Heart left ventricle (tissue), 16 donors: Measurements from ENCODE around the gene DNM2. TPM values are rescaled to one million over a fixed set of nuclear protein-coding genes. Genes with fewer than 3 reads are reported as not detected.
A peak's percentile ranks its signal among the peaks of the same experiment; 100 is the strongest.

Experiments used
- ATAC-seq, 4 donors: fragments of 200-7000 bp; cut with Tn5 transposase; one replicate each; pipeline ENCODE4 v1.9.1; 2020 to 2022; ENCODE audit warnings: moderate library complexity in 4 of 4, mild to moderate bottlenecking in 3 of 4, moderate number of reproducible peaks in 1 of 4
- DNase-seq, 5 donors: peaks; one replicate each; pipeline ENCODE4 v3.0.0-alpha.2; 2020
- H3K27ac ChIP-seq, 12 donors: fragments of 200-600 bp; sonication (generic) in 4 of 12; one replicate each; pipeline versions ENCODE4 v1.5.0 to v1.8.0; 2016 to 2022; ENCODE audit warnings: mild to moderate bottlenecking in 2 of 12
- H3K27me3 ChIP-seq, 9 donors: fragments of 200-600 bp; sonication (generic) in 2 of 9; one replicate each; pipeline versions ENCODE4 v1.5.1 to v1.8.0; 2016 to 2022; ENCODE audit warnings: mild to moderate bottlenecking in 3 of 9
- H3K36me3 ChIP-seq, 9 donors: fragments of 200-600 bp; sonication (generic) in 2 of 9; one replicate each; pipeline versions ENCODE4 v1.5.0 to v1.8.0; 2018 to 2022; ENCODE audit warnings: mild to moderate bottlenecking in 2 of 9
- H3K4me1 ChIP-seq, 12 donors: fragments of 200-600 bp; sonication (generic) in 4 of 12; one replicate each; pipeline versions ENCODE4 v1.5.0 to v1.8.0; 2016 to 2022; ENCODE audit warnings: mild to moderate bottlenecking in 3 of 12
- H3K4me3 ChIP-seq, 12 donors: fragments of 200-600 bp; sonication (generic) in 4 of 12; one replicate each; pipeline versions ENCODE4 v1.5.0 to v1.8.0; 2017 to 2022; ENCODE audit warnings: mild to moderate bottlenecking in 9 of 12, moderate library complexity in 4 of 12
- H3K9me3 ChIP-seq, 12 donors: fragments of 200-600 bp; sonication (generic) in 4 of 12; one replicate each; pipeline versions ENCODE4 v1.5.0 to v1.8.0; 2016 to 2022; ENCODE audit warnings: mild to moderate bottlenecking in 1 of 12
- POLR2A ChIP-seq, 2 donors: fragments of 450-650 bp; IDR thresholded peaks; one replicate each; pipeline ENCODE4 v1.6.1; 2017; ENCODE audit warnings: antibody characterized with exemption in 2 of 2, mild to moderate bottlenecking in 2 of 2, moderate library complexity in 2 of 2
- whole genome bisulfite sequencing, 4 donors: extraction: QIAGEN DNeasy Blood & Tissue Kit in 2 of 4; methylation state at CpG; one replicate each; pipeline versions ENCODE4 v1.1.5 to v1.1.7; 2013 to 2018; 5-methylcytosine and 5-hydroxymethylcytosine counted together
- intact Hi-C, 10 donors: fragments of 100-400 bp; cut with DNase I; formaldehyde crosslinking; loops; one replicate each; pipeline versions ENCODE4 v1.11.1 to v1.14.2; 2022
- polyA plus RNA-seq, 2 donors: library from polyadenylated mRNA; stranded (reverse); fragments of 200-250 nt; gene quantifications; one replicate each; pipeline ENCODE4 v1.2.3, GENCODE V29; 2013
- total RNA-seq, 9 donors: library from RNA; depleted of rRNA in 2 of 9; stranded (reverse); fragments of >200 nt in 2 of 9; fragmentation: NEBNext Ultra II Directional in 3 of 9; extraction: Animal tissue kit (Norgen Biotek cat#: 25700) in 3 of 9; gene quantifications; one replicate each; pipeline versions ENCODE4 v1.1.0 to v1.2.4, GENCODE V29; 2016 to 2023
- TF ChIP-seq, protein P1 (sequence below), 12 donors: fragments of 200-600 bp; sonication (generic) in 4 of 12; IDR thresholded peaks; one replicate each; pipeline versions ENCODE4 v1.5.0 to v1.8.0; 2018 to 2022; ENCODE audit warnings: antibody characterized with exemption in 12 of 12, mild to moderate bottlenecking in 5 of 12
- donor health status: ischemic (EF 13 %, LVEDD 7.1; RV severe dilation, severe dysfunction).
- donor health status: healthy with polysubstance abuse.
- donor health status: DM: no; HTN: yes; CAD: no.
- donor health status: DM: no; HTN: no; CAD: no.
- donor health status: ischemic (EF 25% LVEDD 6.9; RV normal size, moderate dysfunction).
- donor health status: ischemic (EF 25% LVEDD 5.7; RV mildly dilated, moderate dysfunction).
- donor health status: healthy.
- donor health status: DM: yes; HTN: yes; CAD: no.
- donor health status: ischemic (EF 35%, LVEDD 5.7; RV mildly dilated, moderate dysfunction).
- donor health status: nonischemic (EF 11% LVEDD 7.7; RV severe dilation, severe dysfunction).
- donor health status: DM: yes; HTN: yes; CAD: no.
- donor health status: PGD.
- donor health status: ischemic (EF 29% LVEDD 5.4; RV normal size, mild dysfunction).
- donor health status: nonischemic (EF 23%, LVEDD 6.1; RV moderate dilation, normal function).

DNM2 gene
- total and polyA plus RNA-seq, 11 donors: 98.9 to 204 (median 131) TPM

DNA sequence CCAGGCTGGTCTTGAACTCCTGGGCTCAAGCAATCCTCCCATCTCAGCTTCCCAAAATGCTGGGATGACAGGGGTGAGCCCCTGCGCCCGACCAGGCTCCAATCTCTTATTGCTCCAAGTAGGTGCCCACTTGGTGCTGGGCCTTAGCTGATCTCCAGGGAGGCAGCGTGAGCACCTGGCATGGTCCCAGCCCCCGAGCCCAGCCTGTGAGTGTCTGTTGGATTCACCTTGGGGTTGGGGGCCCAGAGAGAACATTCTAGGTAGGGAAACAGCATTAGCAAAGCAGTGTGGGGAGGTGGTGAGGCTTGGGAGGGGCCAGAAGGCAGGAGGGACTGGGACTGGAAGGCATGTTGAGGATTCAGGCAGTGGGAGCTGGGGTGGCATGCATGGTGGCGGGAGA is 45.5 kb downstream of the DNM2 start:
- intact Hi-C loops: loop anchor here in 1 of 10 donors (2.0 kb wide), 1 partner anchor 17 kb away; no protein-coding TSS in a partner anchor
- peak overlapping the region; percentile 25 to 89 (median 78) for H3K27ac ChIP-seq
- 69 to 80% (median 72%) methylated on average over 5 of the region's 5 CpGs for WGBS, 4 donors
- DNase-seq (no peak), ATAC-seq (no peak)
- no peaks in the 10 kb centered on the region for H3K27me3 ChIP-seq
- H3K4me1 ChIP-seq: peaks cover 19 to 97% (median 84%) of the 10 kb centered on the region in 12 donors
- no peaks in the 10 kb centered on the region for H3K9me3 ChIP-seq
- no peak overlapping the region for H3K4me3 ChIP-seq
- H3K36me3 ChIP-seq: peaks cover 0 to 40% (median 17%) of the 10 kb centered on the region in 9 donors
- no peak for TF ChIP-seq POLR2A (IDR thresholded peaks at IDR 0.05)
- TF ChIP-seq, protein P1, sequence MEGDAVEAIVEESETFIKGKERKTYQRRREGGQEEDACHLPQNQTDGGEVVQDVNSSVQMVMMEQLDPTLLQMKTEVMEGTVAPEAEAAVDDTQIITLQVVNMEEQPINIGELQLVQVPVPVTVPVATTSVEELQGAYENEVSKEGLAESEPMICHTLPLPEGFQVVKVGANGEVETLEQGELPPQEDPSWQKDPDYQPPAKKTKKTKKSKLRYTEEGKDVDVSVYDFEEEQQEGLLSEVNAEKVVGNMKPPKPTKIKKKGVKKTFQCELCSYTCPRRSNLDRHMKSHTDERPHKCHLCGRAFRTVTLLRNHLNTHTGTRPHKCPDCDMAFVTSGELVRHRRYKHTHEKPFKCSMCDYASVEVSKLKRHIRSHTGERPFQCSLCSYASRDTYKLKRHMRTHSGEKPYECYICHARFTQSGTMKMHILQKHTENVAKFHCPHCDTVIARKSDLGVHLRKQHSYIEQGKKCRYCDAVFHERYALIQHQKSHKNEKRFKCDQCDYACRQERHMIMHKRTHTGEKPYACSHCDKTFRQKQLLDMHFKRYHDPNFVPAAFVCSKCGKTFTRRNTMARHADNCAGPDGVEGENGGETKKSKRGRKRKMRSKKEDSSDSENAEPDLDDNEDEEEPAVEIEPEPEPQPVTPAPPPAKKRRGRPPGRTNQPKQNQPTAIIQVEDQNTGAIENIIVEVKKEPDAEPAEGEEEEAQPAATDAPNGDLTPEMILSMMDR (IDR thresholded peaks at IDR 0.05): no peak

- Histone ChIP-seq H3K4me3 (no peak overlapping the region), H3K27ac (peak overlapping the region in 10 of 12 donors; percentile 25 to 89 (median 78)), H3K4me1 (peaks cover 24 to 98% (median 88%) of the 10 kb centered on the region in 12 donors), H3K36me3 (peaks cover 0 to 40% (median 17%) of the 10 kb centered on the region in 9 donors), H3K27me3 (no peaks in the 10 kb centered on the region), H3K9me3 (no peaks in the 10 kb centered on the region)
- ATAC-seq (no peak), DNase-seq (peak in 1 of 5 donors; percentile 43)
- intact Hi-C loops: loop anchor here in 1 of 10 donors (2.0 kb wide), 1 partner anchor 17 kb away; no protein-coding TSS in a partner anchor
- TF ChIP-seq, protein P1 (IDR thresholded peaks at IDR 0.05): no peak
- no peak for TF ChIP-seq POLR2A (IDR thresholded peaks at IDR 0.05)
- 72 to 80% (median 74%) methylated on average over 11 of the region's 11 CpGs for WGBS, 4 donors
These were observed 46.0 kb downstream of the DNM2 start for GRCh38 chr19:10763828-10764339.

- peak overlapping the region in 9 of 12 donors; percentile 25 to 89 (median 67) for H3K27ac ChIP-seq
- H3K4me1 ChIP-seq: peaks cover 28 to 98% (median 91%) of the 10 kb centered on the region in 12 donors
- no peak overlapping the region for H3K4me3 ChIP-seq
- WGBS, 4 donors: 70 to 83% (median 75%) methylated on average over 9 of the region's 9 CpGs
- H3K36me3 ChIP-seq: peaks cover 0 to 40% (median 17%) of the 10 kb centered on the region in 9 donors
- intact Hi-C loops: no loop called here
- H3K9me3 ChIP-seq: no peaks in the 10 kb centered on the region
- TF ChIP-seq, protein P1 (IDR thresholded peaks at IDR 0.05): no peak
- TF ChIP-seq POLR2A (IDR thresholded peaks at IDR 0.05): no peak
- peak in 1 of 5 donors; percentile 41 for DNase-seq
- H3K27me3 ChIP-seq: no peaks in the 10 kb centered on the region
- ATAC-seq: no peak
These were observed 46.5 kb downstream of the DNM2 start for GRCh38 chr19:10764340-10764894.

GRCh38 chr19:10766049-10766623 is 48.3 kb downstream of the DNM2 start:
- H3K9me3 ChIP-seq: no peaks in the 10 kb centered on the region
- peak overlapping the region; percentile 70 to 97 (median 88) for H3K27ac ChIP-seq
- H3K36me3 ChIP-seq: peaks cover 0 to 39% (median 7%) of the 10 kb centered on the region in 9 donors
- intact Hi-C loops: loop anchor here in 5 of 10 donors (5.0 kb wide), 2 partner anchors 49 to 96 kb away; partner anchors contain the start of gene DNM2 (in 3 of the 5)
- no peak for TF ChIP-seq POLR2A (IDR thresholded peaks at IDR 0.05)
- TF ChIP-seq, protein P1 (IDR thresholded peaks at IDR 0.05): no peak
- H3K4me3 ChIP-seq: no peak overlapping the region
- DNase-seq (no peak), ATAC-seq (no peak)
- H3K4me1 ChIP-seq: peaks cover 28 to 96% (median 89%) of the 10 kb centered on the region in 12 donors
- WGBS, 4 donors: 68 to 78% (median 75%) methylated on average over 8 to 9 of the region's 9 CpGs
- no peaks in the 10 kb centered on the region for H3K27me3 ChIP-seq
